GM23248 (cell line): ENCODE results near the gene ISYNA1.

Experiments used
- EZH2 ChIP-seq: fragments of 200-600 bp; sonication (generic); IDR thresholded peaks from 2 replicates; pipeline ENCODE4 v1.6.1; 2018; ENCODE audit warnings: antibody characterized with exemption, mild to moderate bottlenecking; ENCODE audit not compliant: insufficient read depth, poor library complexity, severe bottlenecking
- EZH2phosphoT487 ChIP-seq: fragments of 200-600 bp; sonication (generic); IDR thresholded peaks from 2 replicates; pipeline ENCODE4 v1.6.1; 2018; ENCODE audit warnings: antibody characterized with exemption, moderate library complexity, mild to moderate bottlenecking, low read depth; ENCODE audit not compliant: insufficient read depth

DNA sequence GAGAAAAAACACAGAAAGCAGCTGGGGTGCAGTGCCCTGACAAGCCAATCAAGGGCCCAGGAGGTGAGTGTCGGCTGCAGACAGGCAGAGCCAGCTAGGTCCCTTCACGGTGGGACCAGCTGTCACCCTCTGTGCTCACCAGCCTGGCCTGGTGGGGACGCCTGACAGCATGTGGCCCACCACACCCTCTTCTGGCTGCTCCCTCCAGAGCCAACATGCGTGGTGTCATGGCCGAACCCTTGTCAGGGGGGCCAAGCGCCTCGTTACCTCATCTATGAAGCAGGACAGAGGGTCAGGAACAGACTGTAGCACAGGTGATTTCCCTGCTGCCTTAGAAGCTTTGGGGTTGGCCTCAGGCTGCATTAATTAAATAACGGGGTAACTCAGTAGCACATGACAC lies 40.0 kb upstream of the ISYNA1 start:
- TF ChIP-seq EZH2 = no peak
- TF ChIP-seq EZH2phosphoT487 = no peak
